ENCODE data around the gene ENAH.
A peak's percentile ranks its signal among the peaks of the same experiment; 100 is the strongest.
"Not testable (repeated sequence)": the region's sequence is repeated elsewhere in the genome, so short reads cannot be mapped to it uniquely, and the experiment has no call there.

Gene ENAH

GRCh38 chr1:225523263-225523950 is 129.5 kb downstream of the ENAH start:
- Histone ChIP-seq H3K9ac (ENCODE audit: low read depth, low read length) (no peak overlapping the region), H3K27ac (ENCODE audit: low read depth, low read length) (peak overlapping the region; percentile 5), H3K27me3 (ENCODE audit: insufficient read depth, low read length) (no peaks in the 10 kb centered on the region), H3K9me3 (ENCODE audit: insufficient read depth, low read depth, low read length) (no peaks in the 10 kb centered on the region), H3K4me1 (ENCODE audit: insufficient read depth, low read length) (peaks cover 43% of the 10 kb centered on the region), H3K4me3 (ENCODE audit: low read length) (no peak overlapping the region), H3K36me3 (ENCODE audit: insufficient read depth, low read length) (peaks cover 29% of the 10 kb centered on the region)
- 92% methylated on average over 4 of the region's 4 CpGs for WGBS

DNA sequence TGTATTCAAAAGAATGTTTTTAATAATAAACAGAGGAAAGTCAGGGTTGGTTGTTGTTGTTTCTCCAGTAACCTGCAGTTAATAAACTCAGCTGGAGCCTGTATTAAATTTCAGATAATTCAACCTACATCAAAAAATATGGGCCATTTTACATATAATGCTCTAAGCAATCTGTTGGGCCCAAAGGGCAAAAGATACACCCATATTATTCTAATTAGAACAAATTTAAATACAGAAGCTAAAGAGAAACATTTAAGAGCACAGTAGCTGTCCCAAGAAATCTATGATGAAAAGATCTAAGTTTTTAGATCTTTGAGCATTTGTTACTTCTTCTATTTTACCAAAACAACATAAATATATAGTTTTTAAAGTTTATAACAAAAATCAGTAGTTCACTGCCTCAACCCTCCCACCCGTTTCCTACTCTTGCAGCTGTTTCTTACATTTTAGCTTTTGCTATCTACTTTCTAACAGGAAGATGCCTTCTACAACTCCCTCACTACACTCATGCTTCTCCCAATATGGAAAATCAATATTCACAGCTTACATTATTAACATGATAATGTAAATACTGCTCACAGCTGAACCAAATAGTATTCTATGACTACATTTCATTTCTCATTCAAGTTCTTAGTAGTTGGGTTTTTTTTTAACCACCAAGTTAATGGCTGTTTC is 130.2 kb downstream of the ENAH start:
- Histone ChIP-seq H3K27me3 (ENCODE audit: insufficient read depth, low read length) (no peaks in the 10 kb centered on the region), H3K4me3 (ENCODE audit: low read length) (no peak overlapping the region), H3K27ac (ENCODE audit: low read depth, low read length) (peak overlapping the region; percentile 5), H3K9ac (ENCODE audit: low read depth, low read length) (no peak overlapping the region), H3K36me3 (ENCODE audit: insufficient read depth, low read length) (peaks cover 32% of the 10 kb centered on the region), H3K9me3 (ENCODE audit: insufficient read depth, low read depth, low read length) (no peaks in the 10 kb centered on the region), H3K4me1 (ENCODE audit: insufficient read depth, low read length) (peaks cover 44% of the 10 kb centered on the region)
- 94% methylated on average over 1 of the region's 1 CpG for WGBS

GRCh38 chr1:225520587-225521227 is 132.2 kb downstream of the ENAH start:
- H3K36me3 ChIP-seq (ENCODE audit: insufficient read depth, low read length): peaks cover 35% of the 10 kb centered on the region
- peaks cover 41% of the 10 kb centered on the region for H3K4me1 ChIP-seq (ENCODE audit: insufficient read depth, low read length)
- H3K4me3 ChIP-seq (ENCODE audit: low read length): no peak overlapping the region
- no peaks in the 10 kb centered on the region for H3K27me3 ChIP-seq (ENCODE audit: insufficient read depth, low read length)
- no peaks in the 10 kb centered on the region for H3K9me3 ChIP-seq (ENCODE audit: insufficient read depth, low read depth, low read length)
- H3K9ac ChIP-seq (ENCODE audit: low read depth, low read length): no peak overlapping the region
- no peak overlapping the region for H3K27ac ChIP-seq (ENCODE audit: low read depth, low read length)
- 92% methylated on average over 7 of the region's 7 CpGs for WGBS

DNA sequence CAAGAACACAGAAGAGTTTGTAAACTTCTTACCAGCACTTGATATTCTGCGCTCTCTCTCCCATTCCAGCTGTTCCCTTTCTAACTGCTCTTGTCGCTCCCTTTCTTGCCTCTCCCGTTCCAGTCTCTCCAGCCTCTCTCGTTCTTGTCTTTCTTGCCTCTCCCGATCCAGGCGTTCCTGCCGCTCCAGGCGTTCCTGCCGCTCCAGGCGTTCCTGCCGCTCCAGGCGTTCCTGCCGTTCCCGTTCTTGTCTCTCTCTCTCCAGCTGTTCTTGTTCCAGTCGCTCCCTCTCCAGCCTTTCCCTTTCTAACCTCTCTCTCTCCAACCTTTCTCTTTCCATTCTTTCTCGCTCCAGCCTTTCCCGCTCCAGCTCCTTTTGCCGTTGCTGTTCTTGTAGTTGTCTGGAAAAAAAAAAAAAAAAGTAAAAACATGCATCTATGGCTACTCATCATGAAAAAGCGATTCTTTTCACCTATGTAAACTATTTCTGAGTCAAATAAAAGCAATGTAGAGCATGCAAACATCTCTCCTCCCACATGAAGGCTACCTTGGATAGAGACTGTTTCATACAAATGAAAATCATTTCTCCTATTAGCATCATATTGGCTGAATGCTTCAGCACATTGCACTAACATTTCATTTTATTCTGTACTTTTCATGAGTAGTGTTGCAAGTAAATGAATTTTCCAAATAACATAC is 133.6 kb downstream of the ENAH start:
- Histone ChIP-seq H3K27ac (ENCODE audit: low read depth, low read length) (no peak overlapping the region), H3K4me1 (ENCODE audit: insufficient read depth, low read length) (peaks cover 48% of the 10 kb centered on the region), H3K9ac (ENCODE audit: low read depth, low read length) (no peak overlapping the region), H3K27me3 (ENCODE audit: insufficient read depth, low read length) (no peaks in the 10 kb centered on the region), H3K36me3 (ENCODE audit: insufficient read depth, low read length) (peaks cover 35% of the 10 kb centered on the region), H3K4me3 (ENCODE audit: low read length) (no peak overlapping the region), H3K9me3 (ENCODE audit: insufficient read depth, low read depth, low read length) (no peaks in the 10 kb centered on the region)
- 41% methylated on average over 19 of the region's 19 CpGs for WGBS

DNA sequence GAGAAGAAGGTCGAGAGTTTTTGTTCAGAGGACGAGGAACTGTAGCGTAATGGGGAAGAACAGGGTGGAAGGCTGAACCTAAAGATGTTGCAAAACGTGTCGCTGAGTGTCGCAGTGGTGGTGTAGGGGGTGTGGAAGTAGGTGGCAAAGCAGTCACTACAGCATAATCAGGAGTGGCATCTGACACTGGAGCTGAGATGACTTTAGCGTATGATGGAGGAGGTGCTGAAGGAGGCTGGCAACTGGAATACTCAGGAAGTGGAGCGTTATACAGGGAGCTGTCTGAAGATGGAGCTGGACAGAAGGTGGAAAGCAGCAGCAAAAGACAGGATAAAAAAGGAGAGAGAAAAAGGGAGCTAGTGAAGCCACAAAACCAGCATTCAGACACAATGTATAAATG is 135.2 kb downstream of the ENAH start:
- WGBS: 88% methylated on average over 8 of the region's 8 CpGs
- no peak overlapping the region for H3K4me3 ChIP-seq (ENCODE audit: low read length)
- peaks cover 47% of the 10 kb centered on the region for H3K4me1 ChIP-seq (ENCODE audit: insufficient read depth, low read length)
- no peak overlapping the region for H3K27ac ChIP-seq (ENCODE audit: low read depth, low read length)
- H3K9ac ChIP-seq (ENCODE audit: low read depth, low read length): no peak overlapping the region
- H3K9me3 ChIP-seq (ENCODE audit: insufficient read depth, low read depth, low read length): no peaks in the 10 kb centered on the region
- H3K36me3 ChIP-seq (ENCODE audit: insufficient read depth, low read length): peaks cover 42% of the 10 kb centered on the region
- H3K27me3 ChIP-seq (ENCODE audit: insufficient read depth, low read length): no peaks in the 10 kb centered on the region

GRCh38 chr1:225517221-225517620 is 135.7 kb downstream of the ENAH start:
- peaks cover 46% of the 10 kb centered on the region for H3K36me3 ChIP-seq (ENCODE audit: insufficient read depth, low read length)
- no peaks in the 10 kb centered on the region for H3K9me3 ChIP-seq (ENCODE audit: insufficient read depth, low read depth, low read length)
- H3K4me1 ChIP-seq (ENCODE audit: insufficient read depth, low read length): peaks cover 51% of the 10 kb centered on the region
- no peak overlapping the region for H3K9ac ChIP-seq (ENCODE audit: low read depth, low read length)
- 97% methylated on average over 6 of the region's 6 CpGs for WGBS
- no peak overlapping the region for H3K4me3 ChIP-seq (ENCODE audit: low read length)
- H3K27me3 ChIP-seq (ENCODE audit: insufficient read depth, low read length): no peaks in the 10 kb centered on the region
- no peak overlapping the region for H3K27ac ChIP-seq (ENCODE audit: low read depth, low read length)

GRCh38 chr1:225514671-225515081 is 138.2 kb downstream of the ENAH start:
- Histone ChIP-seq H3K4me1 (ENCODE audit: insufficient read depth, low read length) (peaks cover 58% of the 10 kb centered on the region), H3K27me3 (ENCODE audit: insufficient read depth, low read length) (no peaks in the 10 kb centered on the region), H3K27ac (ENCODE audit: low read depth, low read length) (no peak overlapping the region), H3K36me3 (ENCODE audit: insufficient read depth, low read length) (peaks cover 62% of the 10 kb centered on the region), H3K9ac (ENCODE audit: low read depth, low read length) (no peak overlapping the region), H3K4me3 (ENCODE audit: low read length) (no peak overlapping the region), H3K9me3 (ENCODE audit: insufficient read depth, low read depth, low read length) (no peaks in the 10 kb centered on the region)
- WGBS: 13% methylated on average over 2 of the region's 3 CpGs

GRCh38 chr1:225513576-225513975 is 139.3 kb downstream of the ENAH start:
- Histone ChIP-seq H3K36me3 (ENCODE audit: insufficient read depth, low read length) (peaks cover 51% of the 10 kb centered on the region), H3K4me1 (ENCODE audit: insufficient read depth, low read length) (peaks cover 64% of the 10 kb centered on the region)
- H3K27me3 ChIP-seq (ENCODE audit: insufficient read depth, low read length); H3K9me3 ChIP-seq (ENCODE audit: insufficient read depth, low read depth, low read length); H3K9ac ChIP-seq (ENCODE audit: low read depth, low read length); H3K4me3 ChIP-seq (ENCODE audit: low read length); H3K27ac ChIP-seq (ENCODE audit: low read depth, low read length): not testable (repeated sequence)
- 96% methylated on average over 9 of the region's 9 CpGs for WGBS

GRCh38 chr1:225511828-225512381 is 141.0 kb downstream of the ENAH start:
- peaks cover 49% of the 10 kb centered on the region for H3K36me3 ChIP-seq (ENCODE audit: insufficient read depth, low read length)
- 94% methylated on average over 4 of the region's 4 CpGs for WGBS
- H3K27me3 ChIP-seq (ENCODE audit: insufficient read depth, low read length): no peaks in the 10 kb centered on the region
- H3K9me3 ChIP-seq (ENCODE audit: insufficient read depth, low read depth, low read length): no peaks in the 10 kb centered on the region
- H3K9ac ChIP-seq (ENCODE audit: low read depth, low read length): no peak overlapping the region
- peaks cover 65% of the 10 kb centered on the region for H3K4me1 ChIP-seq (ENCODE audit: insufficient read depth, low read length)
- H3K27ac ChIP-seq (ENCODE audit: low read depth, low read length): no peak overlapping the region; the same call in 1 of the 2 replicates
- H3K4me3 ChIP-seq (ENCODE audit: low read length): no peak overlapping the region

DNA sequence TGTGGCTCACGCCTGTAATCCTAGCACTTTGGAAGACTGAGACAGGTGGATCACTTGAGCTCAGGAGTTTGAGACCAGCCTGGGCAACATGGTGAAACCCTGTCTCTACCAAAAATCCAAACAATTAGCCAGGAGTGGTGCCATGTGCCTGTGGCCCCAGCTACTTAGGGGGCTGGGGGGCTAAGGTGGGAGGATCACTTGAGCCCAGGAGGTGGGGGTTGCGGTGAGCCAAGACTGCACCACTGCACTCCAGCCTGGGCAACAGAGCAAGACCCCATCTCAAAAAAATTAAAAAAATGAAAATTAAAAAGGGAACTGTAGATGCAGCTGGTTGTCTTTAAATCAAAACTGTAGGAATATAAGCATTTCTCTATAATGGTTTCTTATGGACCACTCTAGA is 142.2 kb downstream of the ENAH start:
- 92% methylated on average over 2 of the region's 2 CpGs for WGBS
- H3K36me3 ChIP-seq (ENCODE audit: insufficient read depth, low read length): peaks cover 60% of the 10 kb centered on the region
- H3K27ac ChIP-seq (ENCODE audit: low read depth, low read length); H3K9me3 ChIP-seq (ENCODE audit: insufficient read depth, low read depth, low read length); H3K9ac ChIP-seq (ENCODE audit: low read depth, low read length); H3K27me3 ChIP-seq (ENCODE audit: insufficient read depth, low read length); H3K4me3 ChIP-seq (ENCODE audit: low read length): not testable (repeated sequence)
- H3K4me1 ChIP-seq (ENCODE audit: insufficient read depth, low read length): peaks cover 57% of the 10 kb centered on the region

GRCh38 chr1:225509770-225510169 is 143.2 kb downstream of the ENAH start:
- 79% methylated on average over 3 of the region's 3 CpGs for WGBS
- Histone ChIP-seq H3K27ac (ENCODE audit: low read depth, low read length) (peak overlapping the region; percentile 69; the same call in 1 of the 2 replicates), H3K36me3 (ENCODE audit: insufficient read depth, low read length) (peaks cover 67% of the 10 kb centered on the region), H3K4me1 (ENCODE audit: insufficient read depth, low read length) (peaks cover 47% of the 10 kb centered on the region), H3K27me3 (ENCODE audit: insufficient read depth, low read length) (no peaks in the 10 kb centered on the region), H3K9ac (ENCODE audit: low read depth, low read length) (no peak overlapping the region), H3K4me3 (ENCODE audit: low read length) (no peak overlapping the region), H3K9me3 (ENCODE audit: insufficient read depth, low read depth, low read length) (no peaks in the 10 kb centered on the region)

Measured in HUES64 (cell line).